ENCODE measurements around the gene GNAT1. TPM values are rescaled to one million over a fixed set of nuclear protein-coding genes. Genes with fewer than 3 reads are reported as not detected.
A peak's percentile ranks its signal among the peaks of the same experiment; 100 is the strongest.

GNAT1 gene
- total RNA-seq, 1 donor from 2014 or later = not detected

DNA sequence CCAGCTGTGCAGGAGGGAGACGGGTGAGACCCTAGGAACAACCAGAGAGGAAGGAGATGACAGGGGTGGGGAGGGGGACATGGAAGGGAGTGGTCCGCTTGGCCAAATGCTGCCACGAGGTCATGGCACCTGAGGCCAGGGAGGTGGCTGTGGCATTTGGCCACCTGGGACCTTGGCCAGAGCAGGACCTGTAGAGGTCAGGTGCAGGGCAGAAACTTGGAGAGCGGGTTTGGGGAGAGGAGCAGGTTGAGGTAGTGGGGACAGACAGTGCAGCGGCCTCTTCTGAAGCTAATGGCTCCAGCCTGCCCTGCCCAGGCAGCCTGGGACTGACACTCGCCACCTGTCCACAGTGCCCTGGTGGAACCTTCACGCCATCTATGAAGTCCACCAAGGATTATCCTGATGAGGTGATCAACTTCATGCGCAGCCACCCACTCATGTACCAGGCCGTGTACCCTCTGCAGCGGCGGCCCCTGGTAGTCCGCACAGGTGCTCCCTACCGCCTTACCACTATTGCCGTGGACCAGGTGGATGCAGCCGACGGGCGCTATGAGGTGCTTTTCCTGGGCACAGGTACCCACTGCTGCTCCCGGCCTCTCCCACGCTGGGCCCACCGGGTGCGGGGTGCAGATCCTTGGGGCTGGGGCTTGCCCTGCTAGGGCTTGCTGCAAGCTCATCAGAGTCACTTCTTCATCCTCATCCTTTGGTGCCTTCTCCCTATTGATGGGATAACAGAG, 7.0 kb upstream of the GNAT1 start:
- H3K36me3 ChIP-seq (ENCODE audit: control insufficient read depth, insufficient read depth, low read length) = peaks cover 55% of the 10 kb centered on the region
- H3K27me3 ChIP-seq (ENCODE audit: control insufficient read depth, insufficient read depth, low read length) = no peaks in the 10 kb centered on the region
- TF ChIP-seq, protein P1, sequence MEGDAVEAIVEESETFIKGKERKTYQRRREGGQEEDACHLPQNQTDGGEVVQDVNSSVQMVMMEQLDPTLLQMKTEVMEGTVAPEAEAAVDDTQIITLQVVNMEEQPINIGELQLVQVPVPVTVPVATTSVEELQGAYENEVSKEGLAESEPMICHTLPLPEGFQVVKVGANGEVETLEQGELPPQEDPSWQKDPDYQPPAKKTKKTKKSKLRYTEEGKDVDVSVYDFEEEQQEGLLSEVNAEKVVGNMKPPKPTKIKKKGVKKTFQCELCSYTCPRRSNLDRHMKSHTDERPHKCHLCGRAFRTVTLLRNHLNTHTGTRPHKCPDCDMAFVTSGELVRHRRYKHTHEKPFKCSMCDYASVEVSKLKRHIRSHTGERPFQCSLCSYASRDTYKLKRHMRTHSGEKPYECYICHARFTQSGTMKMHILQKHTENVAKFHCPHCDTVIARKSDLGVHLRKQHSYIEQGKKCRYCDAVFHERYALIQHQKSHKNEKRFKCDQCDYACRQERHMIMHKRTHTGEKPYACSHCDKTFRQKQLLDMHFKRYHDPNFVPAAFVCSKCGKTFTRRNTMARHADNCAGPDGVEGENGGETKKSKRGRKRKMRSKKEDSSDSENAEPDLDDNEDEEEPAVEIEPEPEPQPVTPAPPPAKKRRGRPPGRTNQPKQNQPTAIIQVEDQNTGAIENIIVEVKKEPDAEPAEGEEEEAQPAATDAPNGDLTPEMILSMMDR (IDR thresholded peaks at IDR 0.05; ENCODE audit: insufficient read depth, low read length, severe bottlenecking) = no peak
- DNase-seq (ENCODE audit: low read depth) = no peak
- FAIRE-seq = no peak
- H3K4me3 ChIP-seq (ENCODE audit: low read depth, low read length) = no peak overlapping the region

DNA sequence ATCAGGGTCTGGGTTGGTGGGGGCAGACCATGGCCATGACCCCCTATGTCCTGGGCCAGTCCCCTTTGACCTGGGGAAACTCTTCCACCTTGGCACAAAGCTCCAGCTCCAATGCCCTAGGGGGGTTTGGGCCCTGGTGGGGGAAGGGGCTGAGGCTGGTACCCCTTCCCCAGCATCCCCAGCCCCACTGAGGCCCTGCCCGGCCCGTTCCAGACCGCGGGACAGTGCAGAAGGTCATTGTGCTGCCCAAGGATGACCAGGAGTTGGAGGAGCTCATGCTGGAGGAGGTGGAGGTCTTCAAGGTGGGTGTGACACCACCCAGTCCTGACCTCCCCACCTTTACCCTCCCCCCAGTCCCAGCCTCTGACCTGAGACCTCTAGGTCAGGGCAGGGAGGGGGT, 6.2 kb upstream of the GNAT1 start:
- no peak for DNase-seq (ENCODE audit: low read depth)
- no peaks in the 10 kb centered on the region for H3K27me3 ChIP-seq (ENCODE audit: control insufficient read depth, insufficient read depth, low read length)
- H3K4me3 ChIP-seq (ENCODE audit: low read depth, low read length) = no peak overlapping the region
- peaks cover 52% of the 10 kb centered on the region for H3K36me3 ChIP-seq (ENCODE audit: control insufficient read depth, insufficient read depth, low read length)
- TF ChIP-seq, protein P1 (IDR thresholded peaks at IDR 0.05; ENCODE audit: insufficient read depth, low read length, severe bottlenecking) = no peak
- FAIRE-seq = no peak

DNA sequence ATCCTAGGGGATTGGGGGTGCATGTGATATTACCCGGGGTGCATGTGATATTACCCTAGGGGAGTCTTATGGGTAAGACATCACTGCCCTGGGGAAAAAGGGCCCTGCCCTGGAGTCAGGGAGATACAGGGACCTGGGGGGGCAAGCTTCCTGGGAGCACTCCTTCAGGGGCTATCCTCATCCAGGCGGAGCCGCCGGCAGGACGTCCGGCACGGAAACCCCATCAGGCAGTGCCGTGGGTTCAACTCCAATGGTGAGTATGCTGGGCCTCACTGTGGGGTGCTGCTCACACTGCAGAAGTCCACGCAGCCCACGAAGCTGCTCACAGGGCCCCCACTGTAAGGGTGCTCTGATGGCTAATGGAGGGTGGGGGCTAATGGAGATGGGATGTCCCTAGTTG, 5.3 kb upstream of the GNAT1 start:
- H3K27me3 ChIP-seq (ENCODE audit: control insufficient read depth, insufficient read depth, low read length) = no peaks in the 10 kb centered on the region
- TF ChIP-seq, protein P1 (IDR thresholded peaks at IDR 0.05; ENCODE audit: insufficient read depth, low read length, severe bottlenecking) = no peak
- DNase-seq (ENCODE audit: low read depth) (no peak), FAIRE-seq (no peak)
- peaks cover 52% of the 10 kb centered on the region for H3K36me3 ChIP-seq (ENCODE audit: control insufficient read depth, insufficient read depth, low read length)
- H3K4me3 ChIP-seq (ENCODE audit: low read depth, low read length) = no peak overlapping the region

DNA sequence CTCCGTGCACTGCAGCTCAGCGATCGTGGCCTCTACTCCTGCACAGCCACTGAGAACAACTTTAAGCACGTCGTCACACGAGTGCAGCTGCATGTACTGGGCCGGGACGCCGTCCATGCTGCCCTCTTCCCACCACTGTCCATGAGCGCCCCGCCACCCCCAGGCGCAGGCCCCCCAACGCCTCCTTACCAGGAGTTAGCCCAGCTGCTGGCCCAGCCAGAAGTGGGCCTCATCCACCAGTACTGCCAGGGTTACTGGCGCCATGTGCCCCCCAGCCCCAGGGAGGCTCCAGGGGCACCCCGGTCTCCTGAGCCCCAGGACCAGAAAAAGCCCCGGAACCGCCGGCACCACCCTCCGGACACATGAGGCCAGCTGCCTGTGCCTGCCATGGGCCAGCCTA, 3.7 kb upstream of the GNAT1 start:
- no peak for FAIRE-seq

DNA sequence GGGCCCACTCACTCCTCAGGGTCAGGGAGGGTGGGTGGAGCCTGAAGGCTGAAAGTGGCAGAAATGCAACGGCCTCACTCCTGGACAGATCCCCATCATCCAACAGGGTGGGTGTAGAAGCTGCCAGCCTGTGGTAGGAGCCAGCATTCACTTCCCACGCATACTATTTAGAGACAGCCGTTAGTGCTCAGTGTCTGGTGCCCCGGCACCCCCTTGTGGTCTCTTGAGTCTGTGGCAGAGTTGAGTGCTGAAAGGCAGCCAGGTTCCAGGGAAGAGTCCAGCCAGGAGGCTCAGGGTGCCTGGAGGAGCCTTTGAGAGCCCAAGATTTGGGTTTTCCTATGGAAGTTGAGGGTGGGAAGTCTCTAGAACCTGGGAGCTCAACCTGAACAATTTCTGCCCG, 2.1 kb upstream of the GNAT1 start:
- TF ChIP-seq, protein P1 (IDR thresholded peaks at IDR 0.05; ENCODE audit: insufficient read depth, low read length, severe bottlenecking) = peak; percentile 85
- FAIRE-seq (no peak), DNase-seq (ENCODE audit: low read depth) (peak; percentile 67)
- Histone ChIP-seq H3K36me3 (ENCODE audit: control insufficient read depth, insufficient read depth, low read length) (peaks cover 26% of the 10 kb centered on the region), H3K27me3 (ENCODE audit: control insufficient read depth, insufficient read depth, low read length) (peaks cover 15% of the 10 kb centered on the region), H3K4me3 (ENCODE audit: low read depth, low read length) (no peak overlapping the region)

More for the DNA sequence above, 3.7 kb upstream of the GNAT1 start:
- Histone ChIP-seq H3K4me3 (ENCODE audit: low read depth, low read length) (no peak overlapping the region), H3K27me3 (ENCODE audit: control insufficient read depth, insufficient read depth, low read length) (peaks cover under 1% of the 10 kb centered on the region), H3K36me3 (ENCODE audit: control insufficient read depth, insufficient read depth, low read length) (peaks cover 41% of the 10 kb centered on the region)
- TF ChIP-seq, protein P1 (IDR thresholded peaks at IDR 0.05; ENCODE audit: insufficient read depth, low read length, severe bottlenecking) = no peak
- no peak for DNase-seq (ENCODE audit: low read depth)

DNA sequence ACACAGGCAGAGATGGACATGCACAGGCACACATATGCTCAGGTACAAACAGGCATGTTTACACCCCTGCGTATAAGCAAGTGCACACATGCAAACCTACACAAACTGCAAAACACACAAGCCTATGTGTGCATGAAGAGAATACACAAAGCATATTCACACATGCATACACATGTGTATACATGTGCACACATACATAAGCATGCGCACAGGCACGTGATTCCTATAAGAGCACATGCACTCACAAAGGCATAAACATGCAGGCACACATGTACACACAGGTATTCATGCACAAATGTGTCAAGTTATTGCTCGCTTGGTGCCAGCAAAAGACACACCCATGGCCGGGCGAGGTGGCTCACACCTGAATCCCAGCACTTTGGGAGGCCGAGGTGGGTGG, 1.4 kb upstream of the GNAT1 start:
- no peak overlapping the region for H3K4me3 ChIP-seq (ENCODE audit: low read depth, low read length)
- H3K36me3 ChIP-seq (ENCODE audit: control insufficient read depth, insufficient read depth, low read length) = peaks cover 19% of the 10 kb centered on the region
- H3K27me3 ChIP-seq (ENCODE audit: control insufficient read depth, insufficient read depth, low read length) = peaks cover 18% of the 10 kb centered on the region
- TF ChIP-seq, protein P1 (IDR thresholded peaks at IDR 0.05; ENCODE audit: insufficient read depth, low read length, severe bottlenecking) = no peak
- peak; percentile 50 for DNase-seq (ENCODE audit: low read depth)
- no peak for FAIRE-seq

Data from bronchial epithelial cell (primary cell).